HG03469 (cell line): ENCODE results near the gene CTNNA1.
"Not testable (repeated sequence)": the region's sequence is repeated elsewhere in the genome, so short reads cannot be mapped to it uniquely, and the experiment has no call there.

Experiments used
- ATAC-seq: cut with Tn5 transposase; IDR thresholded peaks from one replicate; pipeline ENCODE4 v1.9.1; 2021; ENCODE audit warnings: mild to moderate bottlenecking, moderate library complexity, moderate number of reproducible peaks; ENCODE audit not compliant: unreplicated experiment

The CTNNA1 gene

DNA sequence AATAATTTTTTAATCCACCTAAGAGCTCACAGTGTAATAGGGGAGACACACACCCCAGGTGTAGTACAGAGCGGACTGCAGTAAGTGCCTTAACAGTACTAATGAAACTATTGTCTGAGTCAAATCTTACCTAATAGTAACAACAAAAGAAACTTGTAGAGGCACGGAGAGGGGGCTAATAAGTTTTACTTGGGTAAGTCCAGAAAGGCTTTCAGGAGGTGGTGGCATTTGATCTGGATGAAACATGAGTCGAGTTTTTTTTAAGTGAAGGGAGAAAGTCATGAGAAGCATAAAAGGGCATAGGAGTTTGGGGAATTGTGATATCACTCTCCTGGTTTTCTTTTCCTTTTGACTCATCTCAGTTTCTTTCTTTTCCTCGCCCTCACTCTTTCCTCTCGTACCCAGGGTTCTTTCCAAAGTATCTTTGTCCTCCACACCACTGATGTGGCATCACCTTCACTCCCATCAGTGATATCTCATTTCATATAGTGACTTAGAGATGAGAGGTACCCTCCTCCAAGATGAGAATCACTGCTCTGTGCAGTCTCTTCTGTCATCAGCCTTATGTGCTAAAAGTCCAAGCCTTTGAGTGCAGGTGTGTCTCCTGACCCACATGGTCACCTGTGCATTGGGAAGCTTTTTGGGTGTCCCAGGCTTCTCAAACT, 2.0 kb downstream of the CTNNA1 start:
- no peak for ATAC-seq

GRCh38 chr5:138757061-138757776, 4.0 kb downstream of the CTNNA1 start:
- no peak for ATAC-seq

GRCh38 chr5:138760448-138761110, 7.4 kb downstream of the CTNNA1 start:
- no peak for ATAC-seq

DNA sequence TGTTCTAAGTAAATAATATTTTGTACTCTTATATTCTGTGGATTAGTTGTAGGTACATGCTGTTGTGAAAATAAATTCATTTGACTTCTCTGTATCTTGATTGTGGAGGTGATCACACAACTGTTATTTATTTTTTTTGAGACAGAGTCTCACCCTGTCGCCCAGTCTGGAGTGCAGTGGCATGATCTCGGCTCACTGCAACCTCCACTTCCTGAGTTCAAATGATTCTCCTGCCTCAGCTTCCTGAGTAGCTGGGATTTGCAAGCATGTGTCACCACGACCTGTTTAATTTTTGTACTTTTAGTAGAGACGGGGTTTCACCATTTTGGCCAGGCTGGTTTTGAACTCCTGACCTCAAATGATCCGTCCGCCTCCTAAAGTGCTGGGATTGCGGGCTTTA, 7.9 kb downstream of the CTNNA1 start:
- ATAC-seq, result not testable (repeated sequence)

DNA sequence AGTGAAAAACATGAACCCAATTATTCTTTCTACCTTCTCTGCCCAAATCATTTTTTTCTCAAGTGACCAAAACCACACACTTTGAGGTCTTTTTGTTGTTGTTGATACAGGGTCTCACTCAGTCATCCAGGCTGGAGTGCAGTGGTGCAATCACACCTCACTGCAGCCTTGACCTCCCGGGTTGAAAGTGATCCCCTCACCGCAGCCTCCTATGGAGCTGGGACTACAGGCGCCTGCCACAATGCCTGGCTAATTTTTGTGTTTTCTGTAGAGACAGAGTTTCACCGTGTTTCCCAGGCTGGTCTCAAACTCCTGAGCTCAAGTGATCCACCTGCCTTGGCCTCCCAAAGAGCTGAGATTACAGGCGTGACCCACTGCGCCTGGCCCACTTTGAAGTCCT, 8.4 kb downstream of the CTNNA1 start:
- ATAC-seq, result not testable (repeated sequence)

GRCh38 chr5:138762110-138762509, 8.9 kb downstream of the CTNNA1 start:
- no peak for ATAC-seq

DNA sequence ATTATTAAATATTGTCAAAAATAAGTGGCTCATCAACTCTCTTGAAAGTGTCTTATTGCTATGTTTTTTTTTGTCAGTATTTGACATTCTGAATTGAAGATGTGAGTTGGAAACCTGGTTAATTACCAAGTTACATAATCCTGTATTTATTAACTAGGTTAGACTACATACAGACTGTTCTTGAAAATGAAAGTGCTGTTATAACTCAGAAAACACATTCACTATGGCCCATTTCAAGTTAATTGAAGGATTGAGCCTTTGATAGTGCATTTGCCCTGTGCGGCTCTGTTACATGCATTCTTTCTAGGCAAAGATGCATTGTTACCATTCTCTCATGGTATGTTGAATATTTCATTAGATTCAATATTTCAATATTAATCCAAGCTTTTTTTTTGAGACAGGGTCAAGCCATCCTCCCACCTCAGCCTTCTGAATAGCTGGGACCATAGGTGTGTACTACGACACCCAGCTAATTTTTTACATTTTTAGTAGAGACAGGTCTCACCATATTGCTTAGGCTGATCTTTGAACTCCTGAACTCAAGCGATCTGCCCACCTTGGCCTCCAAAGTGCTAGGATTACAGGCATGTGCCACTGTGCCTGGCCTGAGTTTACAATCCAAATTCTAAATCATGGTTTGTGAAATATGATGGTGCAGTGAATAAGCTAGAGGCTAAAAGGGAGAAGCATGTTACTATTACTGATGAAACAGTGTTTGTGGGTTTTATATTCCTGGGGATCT, 10.0 kb downstream of the CTNNA1 start:
- ATAC-seq, result no peak

DNA sequence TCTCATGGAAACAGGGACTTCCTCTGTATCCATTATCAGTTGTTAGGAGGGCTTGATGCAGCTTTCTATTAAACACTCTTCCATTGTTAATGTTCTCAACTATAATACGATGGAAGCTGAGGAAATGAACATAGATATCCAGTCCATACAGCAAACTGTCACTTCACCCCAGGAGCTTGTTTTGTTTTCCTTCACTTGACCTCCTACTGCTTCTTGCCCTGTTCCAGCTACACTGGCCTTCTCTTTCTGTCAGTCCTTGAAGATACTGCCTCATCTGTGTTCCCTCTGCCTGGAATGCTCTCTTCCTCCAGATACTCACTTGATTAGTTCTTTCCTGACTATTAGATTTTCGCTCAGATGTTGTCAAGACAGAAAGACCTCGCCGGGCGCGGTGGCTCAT, 17.1 kb downstream of the CTNNA1 start:
- no peak for ATAC-seq

GRCh38 chr5:138770977-138771376, 17.8 kb downstream of the CTNNA1 start:
- no peak for ATAC-seq

GRCh38 chr5:138772986-138773594, 19.9 kb downstream of the CTNNA1 start:
- ATAC-seq, result no peak

- not testable (repeated sequence) for ATAC-seq
These were observed 20.4 kb downstream of the CTNNA1 start for GRCh38 chr5:138773624-138774023.

DNA sequence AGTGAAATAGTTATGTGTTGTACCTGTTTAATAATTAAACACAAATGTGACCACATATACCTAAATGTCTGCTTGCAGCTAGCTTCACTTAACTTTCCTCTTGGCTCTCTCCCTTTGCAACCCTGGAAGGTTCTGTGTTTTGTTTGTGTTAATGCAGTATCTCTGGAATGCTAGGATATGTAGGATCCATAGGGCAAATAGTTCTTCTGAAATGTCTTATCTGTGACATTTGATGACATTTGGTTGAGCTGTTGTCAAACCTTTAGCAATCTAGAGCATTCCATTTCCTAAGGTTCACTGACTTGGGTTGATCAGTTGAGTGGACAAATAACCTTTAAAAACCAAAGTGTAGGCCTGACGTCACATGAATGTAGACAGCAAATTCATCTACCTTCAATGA, 21.8 kb downstream of the CTNNA1 start:
- no peak for ATAC-seq

- ATAC-seq, result no peak
These were observed 25.0 kb downstream of the CTNNA1 start for GRCh38 chr5:138778234-138778633.

- no peak for ATAC-seq
These were observed 30.8 kb downstream of the CTNNA1 start for GRCh38 chr5:138783976-138784375.

- no peak for ATAC-seq
These were observed 31.4 kb downstream of the CTNNA1 start for GRCh38 chr5:138784590-138784989.

- ATAC-seq, result no peak
These were observed 36.6 kb downstream of the CTNNA1 start for GRCh38 chr5:138789771-138790242.

GRCh38 chr5:138790684-138791083, 37.5 kb downstream of the CTNNA1 start:
- ATAC-seq, result no peak

DNA sequence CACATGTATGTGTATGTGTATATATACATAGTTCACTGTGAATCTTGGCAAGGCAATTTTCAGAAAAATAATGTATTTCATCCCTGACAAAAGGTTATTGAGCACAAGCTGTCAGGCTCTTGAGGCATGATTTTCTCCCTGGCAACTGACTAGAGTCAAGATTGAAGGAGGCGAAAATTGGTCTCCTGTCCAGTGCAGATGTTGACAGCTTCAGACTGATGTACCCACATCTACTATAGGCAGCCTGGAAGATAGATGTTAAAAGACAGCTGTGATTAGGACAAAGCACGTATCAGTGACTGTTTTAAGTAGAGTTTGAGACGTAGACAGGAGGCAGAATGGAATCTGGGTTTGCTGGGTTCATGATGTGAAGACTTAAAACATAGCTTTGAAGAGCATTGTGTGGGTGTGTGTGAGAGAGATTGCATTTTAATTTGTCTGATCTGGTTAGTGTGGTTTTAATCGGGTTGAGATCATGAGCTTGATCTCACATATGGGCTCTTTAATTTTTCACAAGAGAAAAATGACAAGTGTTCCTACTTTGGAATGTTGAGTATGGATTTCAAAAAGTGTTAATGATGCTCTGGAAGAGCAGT, 39.1 kb downstream of the CTNNA1 start:
- no peak for ATAC-seq

GRCh38 chr5:138793575-138793974, 40.4 kb downstream of the CTNNA1 start:
- no peak for ATAC-seq

- no peak for ATAC-seq
These were observed 50.1 kb downstream of the CTNNA1 start for GRCh38 chr5:138803285-138803684.
